IMR-90 (cell line): Measurements from ENCODE around the gene CHPF2. TPM values are rescaled to one million over a fixed set of nuclear protein-coding genes. Genes with fewer than 3 reads are reported as not detected.

Experiments used
- ATAC-seq: fragments of 200-7000 bp; cut with Tn5 transposase; 2 replicates; pipeline ENCODE4 v1.9.1; 2020; ENCODE audit warnings: low read depth, mild to moderate bottlenecking, moderate library complexity
- BruUV-seq: library from RNA; stranded (reverse); fragments of 400-500 nt; replicated peaks from 2 replicates; lab custom pipeline; 2021; lab: Mats Ljungman, UMichigan
- CTCF ChIA-PET: fragments of 300-600 bp; formaldehyde crosslinking; extraction: SDS; loops from one replicate; lab custom pipeline; 2021; ENCODE audit warnings: antibody characterized with exemption; lab: Yijun Ruan, JAX
- POLR2A ChIA-PET: fragments of 300-600 bp; sonication (Branson Sonifier 250); formaldehyde crosslinking; loops from one replicate; lab custom pipeline; 2022; ENCODE audit warnings: antibody characterized with exemption; ENCODE audit not compliant: unreplicated experiment; lab: Charles Lee
- DNase-seq: peaks from one replicate; pipeline ENCODE4 v3.0.0; 2013
- H2AFZ ChIP-seq: replicated peaks from 2 replicates; pipeline ENCODE3; 2013; ENCODE audit warnings: low read length, mild to moderate bottlenecking; ENCODE audit not compliant: poor library complexity
- H2AK5ac ChIP-seq: 2 replicates; pipeline ENCODE4 v1.6.1; 2013; ENCODE audit warnings: low read depth, low read length, inconsistent platforms
- H2AK9ac ChIP-seq: replicated peaks from 2 replicates; pipeline ENCODE3; 2013; ENCODE audit warnings: mild to moderate bottlenecking, low read depth, low read length, moderate library complexity; ENCODE audit not compliant: poor library complexity
- H2BK120ac ChIP-seq: 2 replicates; pipeline ENCODE4 v1.6.1; 2013; ENCODE audit warnings: low read depth, low read length, inconsistent platforms
- H2BK15ac ChIP-seq: 3 replicates; pipeline ENCODE4 v1.6.1; 2013; ENCODE audit warnings: low read depth, low read length, inconsistent platforms
- H2BK20ac ChIP-seq: 2 replicates; pipeline ENCODE4 v1.6.1; 2013; ENCODE audit warnings: low read depth, mild to moderate bottlenecking, inconsistent platforms, low read length, moderate library complexity
- H2BK5ac ChIP-seq: 2 replicates; pipeline ENCODE4 v1.6.1; 2013; ENCODE audit warnings: mild to moderate bottlenecking, low read depth, low read length, inconsistent platforms; ENCODE audit not compliant: poor library complexity, severe bottlenecking
- H3K14ac ChIP-seq: replicated peaks from 2 replicates; pipeline ENCODE4 v1.6.1; 2013; ENCODE audit warnings: low read depth, low read length, inconsistent platforms
- H3K18ac ChIP-seq: 2 replicates; pipeline ENCODE4 v1.6.1; 2013; ENCODE audit warnings: low read depth, low read length, control low read depth
- H3K23ac ChIP-seq: 2 replicates; pipeline ENCODE4 v1.6.1; 2013; ENCODE audit warnings: low read depth, low read length, inconsistent platforms
- H3K27ac ChIP-seq: 2 replicates; pipeline ENCODE4 v1.5.1; 2013; ENCODE audit warnings: mild to moderate bottlenecking, control low read depth, low read length; ENCODE audit not compliant: insufficient read depth
- H3K27me3 ChIP-seq: 2 replicates; pipeline ENCODE4 v1.6.1; 2013; ENCODE audit warnings: low read length; ENCODE audit not compliant: control insufficient read depth, insufficient read depth
- H3K36me3 ChIP-seq: 2 replicates; pipeline ENCODE4 v1.6.1; 2013; ENCODE audit warnings: low read length, mixed read lengths; ENCODE audit not compliant: control insufficient read depth, insufficient read depth
- H3K4ac ChIP-seq: 2 replicates; pipeline ENCODE4 v1.6.1; 2013; ENCODE audit warnings: low read depth, low read length, inconsistent platforms
- H3K4me1 ChIP-seq: 2 replicates; pipeline ENCODE4 v1.6.1; 2013; ENCODE audit warnings: low read length, mixed read lengths; ENCODE audit not compliant: control insufficient read depth, insufficient read depth
- H3K4me2 ChIP-seq: 2 replicates; pipeline ENCODE4 v1.6.1; 2013; ENCODE audit warnings: low read depth, mild to moderate bottlenecking, control low read depth, low read length, moderate library complexity
- H3K4me3 ChIP-seq: 2 replicates; pipeline ENCODE4 v1.5.1; 2013; ENCODE audit warnings: low read depth, mild to moderate bottlenecking, control low read depth, low read length, moderate library complexity; ENCODE audit not compliant: insufficient read depth
- H3K56ac ChIP-seq: 2 replicates; pipeline ENCODE4 v1.6.1; 2013; ENCODE audit warnings: low read length, inconsistent platforms; ENCODE audit not compliant: insufficient read depth; ENCODE audit errors: extremely low read depth
- H3K79me1 ChIP-seq, 2 experiments: 2 replicates each; pipeline ENCODE4 v1.6.1; 2013; ENCODE audit warnings: low read length in 2 of 2, inconsistent platforms in 1 of 2, low read depth in 1 of 2
- H3K9ac ChIP-seq: 2 replicates; pipeline ENCODE4 v1.6.1; 2013; ENCODE audit warnings: low read depth, low read length, control low read depth
- H3K9me1 ChIP-seq: 2 replicates; pipeline ENCODE4 v1.6.1; 2013; ENCODE audit warnings: low read length, inconsistent platforms; ENCODE audit not compliant: insufficient read depth
- H3K9me3 ChIP-seq: 2 replicates; pipeline ENCODE4 v1.6.1; 2013; ENCODE audit warnings: low read length; ENCODE audit not compliant: control insufficient read depth, insufficient read depth
- H4K20me1 ChIP-seq: 2 replicates; pipeline ENCODE4 v1.6.1; 2013; ENCODE audit warnings: low read length, inconsistent platforms; ENCODE audit not compliant: insufficient read depth
- H4K5ac ChIP-seq: 2 replicates; pipeline ENCODE4 v1.6.1; 2013; ENCODE audit warnings: mild to moderate bottlenecking, low read depth, low read length, control low read depth
- H4K8ac ChIP-seq, 2 experiments: 2 replicates each; pipeline ENCODE4 v1.6.1; 2013; ENCODE audit warnings: low read depth in 2 of 2, low read length in 2 of 2, control low read depth in 1 of 2, inconsistent platforms in 1 of 2
- H4K91ac ChIP-seq: 2 replicates; pipeline ENCODE4 v1.6.1; 2013; ENCODE audit warnings: low read depth, low read length, inconsistent platforms; ENCODE audit not compliant: insufficient read depth
- BHLHE40 ChIP-seq: fragments of 150-350 bp; IDR thresholded peaks from 2 replicates; pipeline ENCODE4 v1.6.1; 2016; ENCODE audit warnings: mild to moderate bottlenecking, low read depth, low read length
- CEBPB ChIP-seq: IDR thresholded peaks from 2 replicates; pipeline ENCODE4 v1.6.1; 2012; ENCODE audit warnings: low read depth, low read length, improper control_type of control experiment
- CHD1 ChIP-seq: IDR thresholded peaks from 2 replicates; pipeline ENCODE4 v1.6.1; 2012; ENCODE audit warnings: low read depth, low read length, improper control_type of control experiment
- FOS ChIP-seq: fragments of 150-350 bp; IDR thresholded peaks from 2 replicates; pipeline ENCODE4 v1.6.1; 2016; ENCODE audit warnings: low read depth, low read length
- MAFK ChIP-seq: IDR thresholded peaks from 2 replicates; pipeline ENCODE4 v1.6.1; 2012; ENCODE audit warnings: low read depth, low read length, improper control_type of control experiment
- MAZ ChIP-seq: IDR thresholded peaks from 2 replicates; pipeline ENCODE4 v1.6.1; 2012; ENCODE audit warnings: low read depth, mild to moderate bottlenecking, low read length, improper control_type of control experiment, moderate library complexity, borderline replicate concordance
- MXI1 ChIP-seq: IDR thresholded peaks from 2 replicates; pipeline ENCODE4 v1.6.1; 2012; ENCODE audit warnings: low read depth, mild to moderate bottlenecking, low read length, moderate library complexity, borderline replicate concordance
- NFE2L2 ChIP-seq: fragments of 150-350 bp; IDR thresholded peaks from 2 replicates; pipeline ENCODE4 v1.6.1; 2016; ENCODE audit warnings: low read depth, mild to moderate bottlenecking, low read length
- POLR2A ChIP-seq: IDR thresholded peaks from 2 replicates; pipeline ENCODE4 v1.6.1; 2012; ENCODE audit warnings: mild to moderate bottlenecking, low read depth, low read length
- RAD21 ChIP-seq: IDR thresholded peaks from 2 replicates; pipeline ENCODE4 v1.6.1; 2012; ENCODE audit warnings: low read length, improper control_type of control experiment
- RCOR1 ChIP-seq: IDR thresholded peaks from 2 replicates; pipeline ENCODE4 v1.6.1; 2012; ENCODE audit warnings: mild to moderate bottlenecking, low read length, improper control_type of control experiment; ENCODE audit not compliant: insufficient replicate concordance
- RFX5 ChIP-seq: IDR thresholded peaks from 2 replicates; pipeline ENCODE4 v1.8.0; 2012; ENCODE audit warnings: low read depth, mild to moderate bottlenecking, low read length, moderate library complexity
- SMC3 ChIP-seq: fragments of 150-350 bp; IDR thresholded peaks from 2 replicates; pipeline ENCODE4 v1.6.1; 2016; ENCODE audit warnings: low read depth, mild to moderate bottlenecking, antibody characterized with exemption, low read length, moderate library complexity
- WGBS, 2 experiments: methylation state at CpG; one replicate each; pipeline versions ENCODE4 v1.1.5 to v1.1.7; 2013; ENCODE audit warnings: missing lambda C conversion rate in 2 of 2; ENCODE audit not compliant: insufficient read length in 1 of 2; ENCODE audit errors: extremely low coverage in 2 of 2; 5-methylcytosine and 5-hydroxymethylcytosine counted together
- dilution Hi-C: fragments of 300-500 bp; cut with HindIII; formaldehyde crosslinking; loops from one replicate; pipeline ENCODE4 v1.14.3; 2018; ENCODE audit warnings: low sequenced_read_pairs; ENCODE audit not compliant: unreplicated experiment
- in situ Hi-C: fragments of 300-500 bp; cut with MboI; formaldehyde crosslinking; loops from 3 replicates; pipeline ENCODE4 v1.14.3; 2019; ENCODE audit warnings: low sequenced_read_pairs, inconsistent platforms, mixed read lengths
- intact Hi-C: fragments of 100-400 bp; cut with micrococcal nuclease; formaldehyde crosslinking; loops from 2 replicates; pipeline ENCODE4 v1.10.0; 2022
- polyA plus RNA-seq, 3 experiments: library from polyadenylated mRNA; depleted of rRNA; stranded (reverse); fragments of >200 nt; gene quantifications; 2 replicates each; pipeline ENCODE4 v1.2.3, GENCODE V29; 2012; ENCODE audit warnings: low replicate concordance in 1 of 3
- total RNA-seq: library from RNA; depleted of rRNA; stranded (reverse); fragments of >200 nt; gene quantifications from 2 replicates; pipeline ENCODE4 v1.2.3, GENCODE V29; 2012
- TF ChIP-seq, protein P1 (sequence below): fragments of 150-350 bp; IDR thresholded peaks from 2 replicates; pipeline ENCODE4 v1.6.1; 2017; ENCODE audit warnings: mild to moderate bottlenecking, antibody characterized with exemption, low read length, low read depth
- TF ChIP-seq, protein P2 (sequence below): conservative IDR thresholded peaks from 2 replicates; pipeline ENCODE4 v1.5.1; 2012; ENCODE audit warnings: mild to moderate bottlenecking, low read depth, low read length, improper control_type of control experiment
- TF ChIP-seq, protein P3 (sequence below): fragments of 150-350 bp; IDR thresholded peaks from 2 replicates; pipeline ENCODE4 v1.6.1; 2016; ENCODE audit warnings: low read depth, mild to moderate bottlenecking, low read length, moderate library complexity, borderline replicate concordance

The CHPF2 gene
- total and polyA plus RNA-seq, 2 of the 4 experiments (the other 2 are of a cell fraction): 26.2 to 77.0 TPM

DNA sequence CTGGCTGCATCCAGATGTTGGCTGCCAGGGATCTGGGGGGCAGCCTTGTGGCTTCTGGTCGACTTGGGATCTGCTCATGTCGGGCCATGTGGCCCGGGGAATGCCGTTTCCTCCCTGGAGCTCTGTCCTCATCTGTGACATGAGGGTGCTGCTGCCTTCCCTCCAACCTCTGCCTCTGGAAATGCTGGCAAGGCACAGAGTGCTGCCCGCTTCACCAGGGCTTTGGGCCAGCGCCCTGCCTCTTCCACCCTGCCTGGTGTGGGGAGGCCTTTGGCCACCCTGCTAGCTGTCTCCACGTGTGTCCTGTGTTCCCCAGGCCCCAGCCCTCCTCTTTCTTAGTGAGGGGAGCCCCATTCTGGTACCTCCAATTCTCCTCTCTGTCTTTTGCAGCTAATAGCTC lies 22.0 kb downstream of the CHPF2 start:
- POLR2A ChIA-PET: no interaction called here
- Histone ChIP-seq H4K91ac (no peak overlapping the region), H2BK15ac (no peak overlapping the region), H2BK120ac (no peak overlapping the region), H2BK20ac (no peak overlapping the region), H3K9ac (no peak overlapping the region), H3K56ac (no peak overlapping the region), H2AK5ac (no peak overlapping the region), H4K20me1 (no peaks in the 10 kb centered on the region), H3K14ac (no peak overlapping the region), H3K18ac (no peak overlapping the region), H4K5ac (no peak overlapping the region), H4K8ac (no peak overlapping the region), H3K4me3 (no peak overlapping the region), H3K4me2 (no peak overlapping the region), H2BK5ac (no peak overlapping the region), H3K4me1 (peaks cover 17% of the 10 kb centered on the region), H3K27ac (no peak overlapping the region), H3K4ac (no peak overlapping the region), H3K9me1 (peaks cover 10% of the 10 kb centered on the region), H3K36me3 (no peaks in the 10 kb centered on the region), H3K9me3 (no peaks in the 10 kb centered on the region), H3K79me1 (peaks cover 5 to 29% of the 10 kb centered on the region in 2 experiments; a peak in 2 of 4 replicates), H2AFZ (no peak overlapping the region), H3K23ac (no peak overlapping the region), H3K27me3 (peaks cover 12% of the 10 kb centered on the region; the same call in 1 of the 2 replicates), H2AK9ac (no peak overlapping the region)
- DNase-seq (no peak), ATAC-seq (no peak)
- CTCF ChIA-PET: no interaction called here
- TF ChIP-seq MAFK (no peak), SMC3 (no peak), MAZ (no peak), CHD1 (no peak), RFX5 (no peak), MXI1 (no peak), NFE2L2 (no peak), RCOR1 (no peak), FOS (no peak), RAD21 (no peak), CEBPB (no peak), BHLHE40 (no peak), POLR2A (no peak)
- TF ChIP-seq, protein P1, sequence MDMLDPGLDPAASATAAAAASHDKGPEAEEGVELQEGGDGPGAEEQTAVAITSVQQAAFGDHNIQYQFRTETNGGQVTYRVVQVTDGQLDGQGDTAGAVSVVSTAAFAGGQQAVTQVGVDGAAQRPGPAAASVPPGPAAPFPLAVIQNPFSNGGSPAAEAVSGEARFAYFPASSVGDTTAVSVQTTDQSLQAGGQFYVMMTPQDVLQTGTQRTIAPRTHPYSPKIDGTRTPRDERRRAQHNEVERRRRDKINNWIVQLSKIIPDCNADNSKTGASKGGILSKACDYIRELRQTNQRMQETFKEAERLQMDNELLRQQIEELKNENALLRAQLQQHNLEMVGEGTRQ: no peak
- TF ChIP-seq, protein P2, sequence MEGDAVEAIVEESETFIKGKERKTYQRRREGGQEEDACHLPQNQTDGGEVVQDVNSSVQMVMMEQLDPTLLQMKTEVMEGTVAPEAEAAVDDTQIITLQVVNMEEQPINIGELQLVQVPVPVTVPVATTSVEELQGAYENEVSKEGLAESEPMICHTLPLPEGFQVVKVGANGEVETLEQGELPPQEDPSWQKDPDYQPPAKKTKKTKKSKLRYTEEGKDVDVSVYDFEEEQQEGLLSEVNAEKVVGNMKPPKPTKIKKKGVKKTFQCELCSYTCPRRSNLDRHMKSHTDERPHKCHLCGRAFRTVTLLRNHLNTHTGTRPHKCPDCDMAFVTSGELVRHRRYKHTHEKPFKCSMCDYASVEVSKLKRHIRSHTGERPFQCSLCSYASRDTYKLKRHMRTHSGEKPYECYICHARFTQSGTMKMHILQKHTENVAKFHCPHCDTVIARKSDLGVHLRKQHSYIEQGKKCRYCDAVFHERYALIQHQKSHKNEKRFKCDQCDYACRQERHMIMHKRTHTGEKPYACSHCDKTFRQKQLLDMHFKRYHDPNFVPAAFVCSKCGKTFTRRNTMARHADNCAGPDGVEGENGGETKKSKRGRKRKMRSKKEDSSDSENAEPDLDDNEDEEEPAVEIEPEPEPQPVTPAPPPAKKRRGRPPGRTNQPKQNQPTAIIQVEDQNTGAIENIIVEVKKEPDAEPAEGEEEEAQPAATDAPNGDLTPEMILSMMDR: no peak
- TF ChIP-seq, protein P3, sequence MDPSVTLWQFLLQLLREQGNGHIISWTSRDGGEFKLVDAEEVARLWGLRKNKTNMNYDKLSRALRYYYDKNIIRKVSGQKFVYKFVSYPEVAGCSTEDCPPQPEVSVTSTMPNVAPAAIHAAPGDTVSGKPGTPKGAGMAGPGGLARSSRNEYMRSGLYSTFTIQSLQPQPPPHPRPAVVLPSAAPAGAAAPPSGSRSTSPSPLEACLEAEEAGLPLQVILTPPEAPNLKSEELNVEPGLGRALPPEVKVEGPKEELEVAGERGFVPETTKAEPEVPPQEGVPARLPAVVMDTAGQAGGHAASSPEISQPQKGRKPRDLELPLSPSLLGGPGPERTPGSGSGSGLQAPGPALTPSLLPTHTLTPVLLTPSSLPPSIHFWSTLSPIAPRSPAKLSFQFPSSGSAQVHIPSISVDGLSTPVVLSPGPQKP: no peak
- in situ Hi-C loops: no loop called here
- 67% methylated on average over 3 of the region's 7 CpGs; no CpG with 5 or more reads in 1 of the 2 experiments for WGBS, 2 experiments
- no TSS peak for BruUV-seq
- intact Hi-C loops: no loop called here
- dilution Hi-C loops: no loop called here
